Fibroblast of skin of left quadriceps (primary cell): ENCODE measurements around the gene PSAP.
A peak's percentile ranks its signal among the peaks of the same experiment; 100 is the strongest.
"Not testable (repeated sequence)": the region's sequence is repeated elsewhere in the genome, so short reads cannot be mapped to it uniquely, and the experiment has no call there.

Experiments
- DNase-seq, 2 experiments: peaks; one replicate each; pipeline ENCODE4 v3.0.0-alpha.2; 2013; ENCODE audit warnings: low read depth in 2 of 2

The PSAP gene

DNA sequence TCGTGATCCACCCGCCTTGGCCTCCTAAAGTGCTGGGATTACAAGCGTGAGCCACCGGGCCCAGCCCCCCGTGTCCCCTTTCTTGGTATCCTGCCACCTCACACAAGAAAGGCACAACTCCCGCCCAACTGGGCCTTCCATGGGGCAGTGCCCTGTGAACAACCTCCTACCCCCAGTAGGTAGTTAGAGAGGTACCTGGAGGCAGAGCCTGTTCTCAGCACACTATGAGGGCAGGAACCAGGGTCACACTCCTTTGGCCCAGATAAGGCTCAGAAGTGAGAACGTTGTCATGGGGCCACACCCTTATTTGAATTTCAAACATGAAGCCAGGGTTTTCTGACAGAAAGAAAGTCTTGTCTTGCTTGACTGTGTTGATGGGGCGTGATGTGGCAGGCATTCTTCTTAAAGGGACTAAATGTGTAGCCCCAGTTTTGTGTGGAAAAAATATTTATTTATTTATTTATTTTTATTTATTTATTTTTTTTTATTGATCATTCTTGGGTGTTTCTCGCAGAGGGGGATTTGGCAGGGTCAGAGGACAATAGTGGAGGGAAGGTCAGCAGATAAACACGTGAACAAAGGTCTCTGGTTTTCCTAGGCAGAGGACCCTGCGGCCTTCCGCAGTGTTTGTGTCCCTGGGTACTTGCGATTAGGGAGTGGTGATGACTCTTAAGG lies 23.8 kb upstream of the PSAP start:
- not testable (repeated sequence) for DNase-seq

DNA sequence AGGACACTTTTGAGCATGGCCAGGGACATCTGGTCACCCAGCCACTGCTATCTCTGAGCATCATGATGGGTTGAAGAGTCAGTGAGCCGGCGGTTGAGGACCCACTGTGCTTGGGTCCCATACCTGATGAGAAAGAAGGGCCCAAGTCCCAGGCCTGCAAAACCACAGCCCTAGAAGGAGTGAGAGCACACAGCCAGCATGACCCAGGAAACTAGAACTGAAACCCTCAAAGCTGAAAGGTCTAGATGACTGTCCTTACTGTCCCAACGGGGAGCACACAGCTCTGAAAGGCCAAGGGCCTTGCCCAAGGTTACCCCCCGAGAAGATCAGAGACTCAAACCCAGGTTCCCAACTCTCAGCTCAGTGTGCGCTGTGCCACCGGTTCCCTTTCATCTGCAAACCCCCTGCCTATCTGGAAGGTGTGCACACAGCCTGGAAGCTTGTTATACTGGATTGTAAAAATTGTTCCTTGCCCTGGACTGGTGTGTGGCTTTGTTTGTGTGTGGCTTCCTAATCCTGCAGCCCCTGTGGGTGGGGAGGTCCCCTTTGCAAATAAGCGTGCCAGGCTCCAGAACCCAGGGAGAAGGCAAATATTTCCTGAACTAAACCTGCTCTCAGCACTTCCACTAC lies 22.6 kb upstream of the PSAP start:
- DNase-seq = no peak

DNA sequence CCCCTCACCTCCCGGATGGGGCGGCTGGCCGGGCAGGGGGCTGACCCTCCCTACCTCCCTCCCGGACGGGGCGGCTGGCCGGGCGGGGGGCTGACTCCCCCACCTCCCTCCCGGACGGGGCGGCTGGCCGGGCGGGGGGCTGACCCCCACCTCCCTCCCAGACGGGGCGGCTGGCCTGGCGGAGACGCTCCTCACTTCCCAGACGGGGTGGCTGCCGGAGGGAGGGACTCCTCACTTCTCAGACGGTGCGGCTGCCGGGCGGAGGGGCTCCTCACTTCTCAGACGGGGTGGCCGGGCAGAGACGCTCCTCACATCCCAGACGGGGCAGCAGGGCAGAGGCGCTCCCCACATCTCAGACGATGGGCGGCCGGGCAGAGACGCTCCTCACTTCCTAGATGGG lies 18.6 kb upstream of the PSAP start:
- DNase-seq = not testable (repeated sequence)

DNA sequence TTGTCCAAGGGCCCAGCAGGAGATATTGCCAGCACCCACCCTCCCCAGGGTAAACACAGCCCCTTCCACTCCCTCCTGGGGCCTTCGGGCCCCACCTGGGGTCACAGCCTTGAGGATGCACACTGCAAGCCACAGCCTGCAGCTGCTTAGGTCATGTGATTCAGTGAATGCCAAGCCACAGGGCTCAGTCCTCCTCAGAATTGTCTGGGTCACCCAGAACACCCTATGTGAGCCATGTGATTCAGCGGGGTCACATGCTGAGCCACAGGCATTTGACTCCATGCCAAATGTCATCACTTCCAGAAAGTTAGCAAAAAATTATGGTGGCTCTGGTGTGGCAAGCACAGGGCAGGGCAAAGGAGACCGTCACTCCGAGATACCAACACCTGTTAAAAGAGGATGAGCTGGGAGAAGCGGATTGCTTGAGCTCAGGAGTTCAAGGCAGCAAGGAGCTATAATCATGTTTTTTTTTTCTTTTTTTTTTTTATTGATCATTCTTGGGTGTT lies 17.2 kb upstream of the PSAP start:
- no peak for DNase-seq

DNA sequence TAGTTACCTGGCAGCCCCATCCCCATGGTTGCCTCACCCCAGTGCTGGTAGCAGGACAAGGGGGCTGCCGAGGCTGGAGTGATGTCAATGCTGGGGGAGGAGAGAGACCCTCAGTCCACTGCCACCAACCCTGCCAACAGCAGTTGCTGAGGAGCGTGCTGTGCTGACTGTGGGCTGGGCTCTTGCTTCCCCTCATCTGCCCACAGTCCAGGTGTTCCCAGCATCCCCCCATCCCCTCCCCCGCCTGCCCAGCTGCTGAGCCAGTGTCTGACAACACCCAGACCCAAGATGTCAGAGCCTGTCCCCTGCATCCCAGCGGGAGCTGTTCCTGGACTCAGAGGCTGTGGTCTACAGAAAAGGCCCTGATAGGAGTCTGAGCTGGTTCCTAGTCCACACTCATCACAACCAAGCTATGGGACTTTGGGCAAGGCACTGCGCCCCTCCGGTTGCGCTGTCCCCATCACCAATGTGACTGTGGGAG lies 14.6 kb upstream of the PSAP start:
- DNase-seq = no peak

DNA sequence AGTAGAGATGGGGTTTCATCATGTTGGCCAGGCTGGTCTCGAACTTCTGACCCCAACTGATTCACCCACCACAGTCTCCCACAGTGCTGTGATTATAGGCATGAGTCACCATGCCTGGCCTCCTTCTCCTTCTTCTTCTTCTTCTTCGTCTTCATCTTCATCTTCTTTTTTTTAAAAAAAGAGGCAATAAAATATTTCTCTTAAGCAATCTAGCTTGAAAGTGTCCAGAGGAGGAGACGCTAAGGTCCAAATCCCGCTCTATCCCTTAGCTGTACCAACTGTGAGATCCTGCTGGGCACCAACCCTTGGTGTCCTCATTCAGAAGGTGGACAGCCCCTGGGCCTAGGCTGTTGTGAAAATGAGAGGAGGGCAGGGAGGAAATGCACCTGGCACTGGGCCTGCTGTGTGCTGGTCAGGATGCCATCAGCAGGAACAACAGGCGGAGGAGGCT lies 13.9 kb upstream of the PSAP start:
- DNase-seq = peak in 1 of 2 experiments; percentile 33

DNA sequence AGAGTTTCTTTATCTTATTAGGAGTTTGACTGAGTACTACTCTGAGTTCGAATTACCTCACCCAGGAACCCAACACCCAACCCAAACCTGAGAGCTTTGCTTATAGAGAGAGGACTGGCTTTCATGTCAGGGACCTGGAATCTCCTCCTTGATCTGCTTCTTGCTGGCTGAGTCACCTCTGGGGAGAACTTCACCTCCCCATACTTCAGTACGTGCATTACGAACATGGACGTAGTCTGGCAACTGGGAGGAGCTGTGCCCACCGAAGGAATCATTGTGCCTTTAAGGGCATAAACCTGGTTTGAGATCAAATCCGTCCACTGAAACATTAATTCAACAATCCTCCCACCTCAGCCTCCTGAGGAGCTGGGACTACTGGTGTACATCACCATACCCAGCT lies 12.2 kb upstream of the PSAP start:
- no peak for DNase-seq

DNA sequence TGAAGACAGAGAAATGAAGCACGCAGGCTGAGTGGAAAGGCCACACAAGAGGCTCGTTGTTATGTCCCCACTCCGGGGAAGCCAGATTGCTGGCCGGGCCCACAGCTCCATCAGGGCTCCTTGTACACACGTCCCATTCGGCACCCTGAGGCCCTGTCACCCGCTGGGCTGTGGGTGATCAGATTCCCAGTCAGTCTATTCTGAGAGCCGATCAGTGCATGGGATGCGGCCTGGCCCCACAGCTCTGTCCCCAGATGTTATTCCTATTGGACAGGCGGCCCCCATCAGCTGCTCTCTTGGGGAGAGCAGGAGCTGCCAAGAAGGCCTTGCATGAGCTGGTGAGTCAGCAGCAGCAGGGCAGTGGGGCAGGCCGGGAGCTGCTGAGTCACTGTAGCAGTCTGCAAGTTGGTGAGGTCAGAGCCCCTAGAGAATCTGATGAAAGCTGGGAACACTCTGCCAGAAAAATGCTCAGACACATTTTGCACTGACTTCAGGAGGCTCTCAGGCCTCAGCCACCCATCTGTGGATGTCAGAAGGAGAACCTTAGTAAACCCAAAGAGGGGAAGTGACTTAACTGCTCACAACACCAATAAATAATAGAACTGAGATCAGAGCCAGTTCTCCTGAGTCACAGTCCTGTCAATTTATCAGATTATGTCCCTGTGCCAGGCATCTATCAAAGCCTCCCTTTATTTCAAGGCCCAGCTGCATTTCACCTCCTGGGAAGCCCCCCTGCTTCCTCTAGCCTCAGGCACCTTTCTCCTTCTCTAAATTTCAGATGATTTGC lies 9.4 kb upstream of the PSAP start:
- peak; percentile 99 for DNase-seq

DNA sequence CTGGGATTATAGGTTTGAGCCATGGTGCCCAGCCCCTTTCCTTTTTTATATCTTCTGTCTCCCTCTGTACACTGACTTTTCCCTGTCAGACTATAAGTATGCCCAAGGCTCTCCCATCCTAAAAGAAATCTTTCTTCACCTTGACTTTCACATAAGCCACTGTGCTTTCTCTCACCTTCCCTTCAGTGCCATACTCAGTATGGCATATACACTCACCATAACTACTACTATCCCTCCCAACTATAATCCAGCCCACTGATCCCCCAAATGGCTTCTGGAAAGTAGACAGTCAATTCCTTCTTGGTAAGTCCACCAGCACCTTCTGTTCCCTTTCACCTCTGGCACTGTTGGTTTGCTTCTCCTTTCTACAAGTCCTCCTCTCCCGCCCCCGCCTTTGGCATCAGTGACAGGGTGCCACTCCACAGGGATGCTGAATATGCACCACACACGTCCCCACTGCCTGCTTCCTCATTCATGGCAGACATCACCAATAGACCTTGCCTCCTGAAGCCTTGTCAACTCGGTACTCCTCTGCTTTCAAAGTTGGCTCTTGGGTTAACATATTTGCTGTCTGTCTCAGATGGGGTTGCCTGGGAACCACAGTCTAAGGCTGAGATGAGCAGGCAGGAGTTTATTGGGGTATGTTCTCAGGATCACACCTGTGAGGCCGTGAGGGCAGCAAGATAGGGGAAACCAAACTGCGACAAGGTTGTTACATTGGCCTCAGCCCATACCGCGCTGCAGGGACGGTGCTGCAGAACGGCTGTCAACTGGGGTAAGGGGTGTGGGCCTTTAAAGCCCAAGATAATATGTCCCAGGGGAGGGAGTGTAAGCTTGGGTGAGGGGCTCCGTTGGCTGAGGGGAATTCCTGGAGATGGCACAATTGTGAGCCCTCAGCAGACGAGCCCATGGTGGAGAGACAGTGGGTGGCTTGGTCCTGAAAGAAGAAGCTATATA lies 7.2 kb upstream of the PSAP start:
- no peak for DNase-seq

DNA sequence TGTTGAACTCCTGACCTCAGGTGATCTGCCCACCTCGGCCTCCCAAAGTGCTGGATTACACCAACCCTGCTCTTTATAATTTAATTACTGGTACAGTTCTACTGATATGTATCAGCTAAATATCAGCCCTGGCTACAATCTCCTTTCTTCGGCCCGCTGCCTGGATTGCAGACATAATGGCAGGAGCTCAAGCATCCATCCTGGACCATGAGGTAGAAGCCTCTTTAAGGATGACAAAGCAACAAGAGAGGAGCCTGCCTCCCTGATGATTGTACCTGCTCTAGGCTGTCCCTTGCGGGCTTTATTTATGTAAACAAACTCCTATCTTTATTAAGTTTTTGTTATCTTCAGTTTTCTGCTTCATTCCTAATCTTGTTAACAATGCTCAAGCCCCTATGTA lies 5.6 kb upstream of the PSAP start:
- DNase-seq = no peak

DNA sequence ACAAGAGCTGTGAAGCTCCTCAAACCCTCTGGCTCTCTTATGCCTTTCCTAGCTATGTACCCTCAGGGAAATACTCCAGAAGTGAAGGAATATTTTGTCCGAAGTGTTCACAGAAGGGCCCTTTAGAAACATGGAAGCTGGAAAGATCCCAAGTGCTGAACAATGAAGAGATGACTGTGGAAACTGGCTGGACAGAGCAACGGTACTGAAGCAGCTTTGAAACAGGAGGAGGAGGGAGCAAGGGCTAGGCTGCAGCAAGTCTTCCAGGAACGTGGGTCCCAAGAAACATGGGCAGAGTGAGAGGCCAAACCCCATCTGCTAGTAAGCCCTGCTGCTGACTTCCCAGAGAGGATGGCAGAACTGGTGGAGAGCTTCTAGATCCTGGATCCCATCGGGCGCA lies 3.0 kb upstream of the PSAP start:
- DNase-seq = no peak

DNA sequence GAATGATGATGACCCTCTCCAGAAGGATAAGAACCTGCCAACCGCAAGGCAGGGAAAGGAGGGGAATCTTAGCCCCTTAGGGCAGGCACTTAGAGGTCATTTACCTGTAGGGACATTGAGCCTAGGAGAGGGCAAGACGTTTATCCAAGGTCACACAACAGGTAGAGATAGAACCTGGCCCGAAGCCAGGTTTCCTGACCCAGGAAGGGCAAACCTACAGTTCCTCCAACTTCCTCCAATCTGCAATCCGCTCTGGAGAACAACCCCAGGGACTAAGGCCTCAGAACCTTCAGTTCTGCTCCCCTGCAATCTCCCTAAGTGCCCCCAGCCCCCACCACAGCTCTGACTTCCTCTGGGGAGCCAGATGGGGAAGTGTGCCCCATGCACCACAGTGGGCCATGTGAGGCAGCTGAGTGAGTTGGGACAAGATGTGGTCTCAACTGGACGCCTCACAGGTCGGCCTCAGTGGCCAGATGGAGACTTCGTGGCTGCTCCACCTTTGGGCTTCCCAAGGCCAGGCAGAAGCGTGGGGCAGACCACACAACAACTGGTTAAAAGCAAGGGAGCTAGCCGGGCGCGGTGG lies 1.4 kb upstream of the PSAP start:
- DNase-seq = no peak

DNA sequence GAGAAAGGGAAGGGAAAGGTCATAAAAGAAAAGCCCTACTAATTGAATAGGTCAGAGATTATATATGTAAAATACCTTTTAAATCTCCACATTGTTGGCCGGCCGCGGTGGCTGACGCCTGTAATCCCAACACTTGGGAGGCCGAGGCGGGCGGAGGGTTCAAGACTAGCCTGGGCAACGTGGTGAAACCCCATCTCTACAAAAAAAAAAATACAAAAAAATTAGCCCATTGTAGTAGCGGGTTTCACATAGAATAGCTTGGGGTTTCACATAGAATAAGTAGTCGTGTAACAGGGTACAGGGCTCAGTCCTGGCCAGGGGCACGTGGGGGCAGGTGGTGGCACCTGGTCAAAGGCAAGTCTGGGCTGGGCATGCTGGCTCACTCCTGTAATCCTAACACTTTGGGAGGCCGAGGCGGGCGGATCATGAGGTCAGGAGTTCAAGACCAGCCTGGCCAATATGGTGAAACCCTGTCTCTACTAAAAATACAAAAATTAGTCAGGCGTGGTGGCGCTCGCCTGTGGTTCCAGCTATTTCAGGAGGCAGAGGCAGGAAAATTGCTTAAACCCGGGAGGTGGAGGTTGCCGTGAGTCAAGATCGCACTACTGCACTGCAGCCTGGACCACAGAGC lies 529 bp upstream of the PSAP start:
- DNase-seq = not testable (repeated sequence)

DNA sequence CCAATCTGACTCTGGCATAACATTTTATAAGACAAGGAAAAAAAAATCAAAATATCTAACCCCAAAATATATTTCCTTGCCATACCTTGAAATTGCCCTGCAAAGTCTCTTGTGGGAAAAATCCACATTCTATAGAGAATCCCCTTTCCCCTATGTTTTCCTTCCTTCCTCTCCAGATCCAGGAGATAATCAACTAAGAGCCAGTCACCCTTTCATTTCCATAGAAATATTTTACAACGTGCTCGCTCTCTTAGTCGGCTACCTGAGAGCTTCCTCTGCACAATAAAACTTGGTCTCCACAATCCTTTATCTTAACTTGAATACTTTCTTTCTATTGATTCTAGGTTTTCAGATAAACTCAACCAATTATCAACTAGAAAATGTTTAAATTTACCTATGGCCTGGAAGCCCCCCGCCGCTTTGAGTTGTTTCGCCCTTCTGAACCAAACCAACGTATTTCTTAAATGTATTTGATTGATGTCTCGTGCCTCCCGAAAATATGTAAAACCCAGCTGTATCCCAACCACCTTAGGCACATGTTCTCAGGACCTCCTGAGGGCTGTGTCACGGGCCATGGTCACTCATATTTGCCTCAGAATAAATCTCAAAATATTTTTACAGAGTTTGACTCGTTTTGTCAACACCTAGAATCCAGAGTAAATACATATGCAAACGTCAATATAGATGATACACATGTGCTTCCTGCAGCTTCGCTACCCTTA lies 869 bp downstream of the PSAP start:
- no peak for DNase-seq

DNA sequence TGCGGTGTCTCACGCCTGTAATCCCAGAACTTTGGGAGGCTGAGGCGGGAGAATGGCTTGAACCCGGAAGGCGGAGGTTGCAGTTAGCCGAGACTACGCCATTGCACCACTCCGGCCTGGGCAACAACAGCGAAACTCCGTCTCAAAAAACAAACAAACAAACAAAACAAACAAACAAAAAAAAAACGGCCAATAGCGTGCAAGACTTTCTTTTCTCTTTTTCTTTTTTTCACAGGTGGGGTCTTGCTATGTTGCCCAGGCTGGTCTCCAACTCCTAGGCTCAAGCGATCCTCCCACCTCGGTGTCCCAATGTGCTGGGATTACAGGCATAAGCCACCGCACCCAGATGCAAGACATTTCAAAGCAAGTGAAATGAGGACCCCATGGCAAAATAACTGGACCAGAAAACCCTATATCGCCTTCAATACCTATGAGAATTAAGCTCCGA lies 1.6 kb downstream of the PSAP start:
- no peak for DNase-seq

DNA sequence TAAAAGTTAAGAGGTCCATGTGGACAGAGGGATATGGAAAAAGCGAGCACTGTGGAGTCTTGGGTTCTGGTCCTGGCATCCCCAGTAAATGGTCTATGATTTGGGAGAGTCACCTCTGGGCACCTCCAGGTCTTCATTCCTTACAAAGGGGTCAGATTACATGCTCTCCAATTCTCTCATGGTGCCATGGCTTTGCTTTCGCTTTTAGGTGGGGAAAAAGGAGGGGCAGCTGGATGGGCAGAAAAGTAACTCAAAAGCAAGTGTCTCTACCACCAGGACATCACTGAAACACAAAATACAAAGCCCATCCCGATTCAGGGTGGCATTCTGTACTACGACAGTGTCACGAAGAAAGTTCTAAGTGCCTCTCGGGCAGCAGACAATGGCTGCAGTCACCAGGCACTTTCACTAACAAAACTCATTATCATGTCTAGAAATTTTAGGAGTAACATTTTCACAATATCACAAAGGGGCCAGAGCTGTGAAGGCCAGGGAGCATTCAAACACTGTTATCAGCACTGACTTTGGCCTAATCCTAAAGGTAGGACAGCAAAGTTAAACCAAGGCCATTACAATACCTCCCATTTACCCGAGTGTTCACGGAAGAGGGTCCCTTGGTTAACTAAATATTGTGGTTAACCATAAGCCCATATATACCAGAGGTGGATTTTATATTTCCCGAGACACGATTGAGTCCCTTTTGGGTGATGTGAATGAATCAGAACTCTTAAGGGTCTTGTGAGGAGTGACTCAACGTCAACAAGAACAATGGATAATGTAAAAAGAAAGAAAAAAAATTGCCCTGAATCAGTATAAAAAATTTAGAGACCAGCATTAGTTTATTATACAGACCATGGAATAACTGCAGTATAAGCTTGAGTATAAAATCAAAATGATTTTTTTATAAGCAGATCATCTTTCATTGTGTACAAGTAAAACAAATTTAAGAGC lies 2.5 kb downstream of the PSAP start:
- no peak for DNase-seq

DNA sequence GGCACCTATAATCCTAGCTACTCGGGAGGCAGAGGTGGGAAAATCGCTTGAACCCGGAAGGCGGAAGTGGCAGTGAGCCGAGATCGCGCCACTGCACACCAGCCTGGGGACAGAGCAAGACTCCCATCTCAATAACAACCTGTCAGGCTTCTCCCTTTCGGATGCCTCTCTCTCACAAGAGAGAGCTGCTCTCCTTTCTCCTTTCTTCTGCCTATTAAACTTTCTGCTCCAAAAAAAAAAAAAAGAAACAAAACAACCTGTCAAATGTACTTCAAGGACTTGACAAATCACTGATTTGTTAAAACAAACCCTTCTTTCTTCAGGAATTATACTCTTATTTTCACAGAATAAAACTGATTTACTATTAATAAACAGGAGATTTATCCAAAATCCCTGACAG lies 3.6 kb downstream of the PSAP start:
- DNase-seq = no peak

DNA sequence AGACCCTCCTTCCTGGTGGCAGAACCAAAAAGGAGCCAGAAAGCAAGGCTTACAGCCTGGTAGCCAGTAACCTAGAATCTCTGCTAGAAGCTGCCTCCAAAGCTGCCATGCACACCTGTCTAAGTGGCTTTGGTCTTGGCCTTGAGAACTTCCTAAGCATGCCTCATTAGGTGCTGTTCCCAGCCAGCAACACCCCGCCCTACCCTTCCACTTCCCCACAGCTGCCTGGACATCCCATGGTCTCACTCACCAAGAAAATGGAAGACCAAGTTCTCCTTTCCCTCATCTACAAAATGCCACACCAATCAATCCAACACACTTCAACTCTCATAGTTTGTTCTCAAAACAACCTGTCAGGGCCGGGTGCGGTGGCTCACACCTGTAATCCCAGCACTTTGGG lies 4.2 kb downstream of the PSAP start:
- no peak for DNase-seq
